ENCODE results near the gene ZNF276.
"Not testable (repeated sequence)": the region's sequence is repeated elsewhere in the genome, so short reads cannot be mapped to it uniquely, and the experiment has no call there.

ZNF276 gene, protein sequence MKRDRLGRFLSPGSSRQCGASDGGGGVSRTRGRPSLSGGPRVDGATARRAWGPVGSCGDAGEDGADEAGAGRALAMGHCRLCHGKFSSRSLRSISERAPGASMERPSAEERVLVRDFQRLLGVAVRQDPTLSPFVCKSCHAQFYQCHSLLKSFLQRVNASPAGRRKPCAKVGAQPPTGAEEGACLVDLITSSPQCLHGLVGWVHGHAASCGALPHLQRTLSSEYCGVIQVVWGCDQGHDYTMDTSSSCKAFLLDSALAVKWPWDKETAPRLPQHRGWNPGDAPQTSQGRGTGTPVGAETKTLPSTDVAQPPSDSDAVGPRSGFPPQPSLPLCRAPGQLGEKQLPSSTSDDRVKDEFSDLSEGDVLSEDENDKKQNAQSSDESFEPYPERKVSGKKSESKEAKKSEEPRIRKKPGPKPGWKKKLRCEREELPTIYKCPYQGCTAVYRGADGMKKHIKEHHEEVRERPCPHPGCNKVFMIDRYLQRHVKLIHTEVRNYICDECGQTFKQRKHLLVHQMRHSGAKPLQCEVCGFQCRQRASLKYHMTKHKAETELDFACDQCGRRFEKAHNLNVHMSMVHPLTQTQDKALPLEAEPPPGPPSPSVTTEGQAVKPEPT

DNA sequence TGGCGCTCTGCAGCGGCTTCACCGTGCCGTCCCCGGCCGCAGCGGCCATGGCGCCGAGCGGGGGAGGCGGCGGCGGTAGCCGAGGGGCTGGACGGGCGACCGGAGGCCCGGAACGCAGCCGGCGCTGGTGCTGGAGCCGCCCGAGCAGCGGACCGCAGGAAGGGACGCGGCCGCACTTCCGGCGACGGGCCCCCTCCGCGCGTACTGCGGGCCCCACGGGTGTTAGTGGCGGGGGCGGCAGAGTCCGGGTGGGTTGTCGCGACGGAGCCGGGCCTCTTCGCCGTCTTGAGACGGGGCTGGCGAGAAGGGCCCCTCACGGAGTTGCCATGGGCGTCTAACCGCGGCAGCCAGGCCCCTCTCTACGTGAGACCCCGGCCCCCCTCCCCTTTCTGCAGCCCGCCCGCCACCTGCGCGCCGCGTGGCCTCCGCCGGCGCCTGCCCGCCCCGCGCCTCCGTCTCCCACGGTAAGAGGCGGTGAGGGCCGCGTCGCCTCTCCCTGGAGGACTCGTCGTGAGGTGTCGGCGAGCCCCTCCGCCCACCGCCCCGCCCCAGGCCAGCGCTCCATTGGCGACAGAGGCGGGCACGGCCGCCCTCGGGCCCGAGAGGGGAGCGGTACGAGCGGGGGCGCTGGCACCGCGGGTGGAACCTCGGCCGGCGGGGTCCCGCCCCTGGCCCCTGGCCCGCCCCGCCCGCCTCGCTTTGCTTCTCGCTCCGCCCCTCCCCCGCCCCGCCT, at the start of gene ZNF276, which contains the start of gene VPS9D1:
Gene ZNF276 (plus strand): TSS at position 725 of the 733 bp plus-strand sequence. CDS start 104 bp downstream, outside the sequence.
Gene VPS9D1 (minus strand): TSS at position 86 of the 733 bp plus-strand sequence. CDS start 37 bp downstream, at position 49.
- H3K27ac Mint-ChIP-seq: peak within 1 kb of the TSS; percentile 98
- no peaks in the 10 kb centered on the region for H3K9me3 Mint-ChIP-seq
- H3K27me3 Mint-ChIP-seq (ENCODE audit: low read depth): no peaks in the 10 kb centered on the region
- H3K36me3 Mint-ChIP-seq (ENCODE audit: low read depth): peaks cover 29% of the 10 kb centered on the region
- peaks cover 23% of the 10 kb centered on the region for H3K4me1 Mint-ChIP-seq (ENCODE audit: low read depth)
- H3K4me3 Mint-ChIP-seq: peak within 1 kb of the TSS; percentile 94
- DNase-seq (ENCODE audit: low spot score): peak; percentile 83

DNA sequence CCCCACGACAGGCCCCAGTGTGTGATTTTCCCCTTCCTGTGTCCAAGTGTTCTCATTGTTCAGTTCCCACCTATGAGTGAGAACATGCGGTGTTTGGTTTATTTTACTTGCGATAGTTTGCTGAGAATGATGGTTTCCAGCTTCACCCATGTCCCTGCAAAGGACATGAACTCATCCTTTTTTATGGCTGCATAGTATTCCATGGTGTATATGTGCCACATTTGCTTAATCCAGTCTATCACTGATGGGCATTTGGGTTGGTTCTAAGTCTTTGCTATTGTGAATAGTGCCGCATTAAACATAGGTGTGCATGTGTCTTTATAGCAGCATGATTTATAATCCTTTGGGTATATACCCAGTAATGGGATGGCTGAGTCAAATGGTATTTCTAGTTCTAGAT, 49.8 kb upstream of the ZNF276 start:
- not testable (repeated sequence) for H3K36me3 Mint-ChIP-seq (ENCODE audit: low read depth); DNase-seq (ENCODE audit: low spot score); H3K4me3 Mint-ChIP-seq; H3K27ac Mint-ChIP-seq; H3K4me1 Mint-ChIP-seq (ENCODE audit: low read depth); H3K27me3 Mint-ChIP-seq (ENCODE audit: low read depth); H3K9me3 Mint-ChIP-seq

DNA sequence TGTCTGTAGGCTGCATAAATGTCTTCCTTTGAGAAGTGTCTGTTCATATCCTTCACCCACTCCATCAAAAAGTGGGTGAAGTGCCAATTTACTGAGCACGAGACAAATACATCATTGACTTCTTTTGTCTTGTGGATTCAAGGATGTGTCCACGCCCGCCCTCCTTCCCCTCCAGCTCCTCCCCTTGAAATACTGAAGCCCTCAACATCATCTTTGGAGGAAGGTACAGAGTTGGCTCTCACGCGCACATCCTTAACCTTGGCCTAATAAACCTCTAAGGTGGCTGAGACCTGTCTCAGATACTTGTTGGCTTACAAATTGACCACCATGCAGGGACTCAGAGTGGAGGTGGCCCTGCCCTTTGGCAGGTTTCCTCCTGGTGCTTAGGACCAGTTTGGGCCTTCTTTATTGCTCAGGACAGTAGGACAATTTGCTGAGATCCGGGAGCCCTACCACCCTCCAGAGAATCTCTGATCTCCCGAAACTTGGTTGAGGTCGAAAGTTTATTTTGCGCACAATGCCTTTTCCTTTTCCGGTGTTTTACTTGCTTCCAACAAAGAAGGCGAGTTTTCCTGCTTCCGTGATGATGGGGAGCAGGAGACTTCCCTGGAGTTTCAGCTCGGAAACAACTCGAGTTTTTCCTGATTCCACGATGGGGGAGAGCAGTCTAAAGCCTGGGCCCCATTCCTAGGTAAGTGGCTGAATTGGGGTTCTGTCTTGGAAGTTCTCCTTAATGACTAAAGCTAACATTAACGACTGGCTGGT, 49.0 kb upstream of the ZNF276 start:
- no peak overlapping the region for H3K4me3 Mint-ChIP-seq
- H3K27ac Mint-ChIP-seq: no peak overlapping the region
- H3K4me1 Mint-ChIP-seq (ENCODE audit: low read depth): peaks cover 2% of the 10 kb centered on the region
- no peak for DNase-seq (ENCODE audit: low spot score)
- H3K9me3 Mint-ChIP-seq: no peaks in the 10 kb centered on the region
- H3K36me3 Mint-ChIP-seq (ENCODE audit: low read depth): peaks cover 4% of the 10 kb centered on the region
- no peaks in the 10 kb centered on the region for H3K27me3 Mint-ChIP-seq (ENCODE audit: low read depth)

DNA sequence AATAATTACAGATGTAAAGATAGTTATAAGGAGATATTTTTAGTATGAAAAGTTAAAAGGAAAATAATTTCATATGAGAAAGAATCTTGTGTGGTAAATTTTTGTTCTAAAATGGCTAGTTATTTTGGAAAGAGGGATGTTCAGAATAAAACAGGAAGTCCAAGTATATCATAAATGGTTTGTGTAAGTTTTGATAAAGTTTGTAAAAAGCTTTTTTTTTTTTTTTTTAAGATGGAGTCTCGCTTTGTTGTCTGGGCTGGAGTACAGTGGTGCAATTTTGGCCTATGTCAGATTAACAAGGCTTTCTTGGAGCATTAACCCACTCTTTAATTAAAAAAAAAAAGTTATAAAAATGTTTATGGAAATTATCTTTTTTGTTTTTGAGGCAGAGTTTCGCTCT, 43.1 kb upstream of the ZNF276 start:
- H3K27me3 Mint-ChIP-seq (ENCODE audit: low read depth): no peaks in the 10 kb centered on the region
- DNase-seq (ENCODE audit: low spot score): no peak
- no peaks in the 10 kb centered on the region for H3K9me3 Mint-ChIP-seq
- peaks cover 5% of the 10 kb centered on the region for H3K36me3 Mint-ChIP-seq (ENCODE audit: low read depth)
- no peak overlapping the region for H3K4me3 Mint-ChIP-seq
- H3K27ac Mint-ChIP-seq: no peak overlapping the region
- H3K4me1 Mint-ChIP-seq (ENCODE audit: low read depth): no peaks in the 10 kb centered on the region

DNA sequence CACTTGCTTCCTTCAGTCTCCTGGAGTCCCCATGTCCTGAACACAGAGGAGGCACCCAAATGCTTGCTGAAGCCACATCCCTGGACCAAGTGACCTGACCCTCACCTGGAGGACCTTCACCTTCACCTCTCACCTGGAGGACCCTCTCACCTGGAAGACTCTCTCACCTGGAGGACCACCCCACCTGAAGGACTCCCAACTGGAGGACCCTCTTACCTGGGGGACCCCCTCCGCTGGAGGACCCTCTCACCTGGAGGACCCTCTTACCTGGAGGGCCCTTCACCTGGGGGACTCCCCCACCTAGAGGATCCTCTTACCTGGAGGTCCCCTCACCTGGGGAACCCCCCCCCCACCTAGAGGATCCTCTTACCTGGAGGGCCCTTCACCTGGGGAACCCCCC, 35.4 kb upstream of the ZNF276 start:
- peaks cover 29% of the 10 kb centered on the region for H3K36me3 Mint-ChIP-seq (ENCODE audit: low read depth)
- no peak overlapping the region for H3K27ac Mint-ChIP-seq
- peaks cover 9% of the 10 kb centered on the region for H3K4me1 Mint-ChIP-seq (ENCODE audit: low read depth)

DNA sequence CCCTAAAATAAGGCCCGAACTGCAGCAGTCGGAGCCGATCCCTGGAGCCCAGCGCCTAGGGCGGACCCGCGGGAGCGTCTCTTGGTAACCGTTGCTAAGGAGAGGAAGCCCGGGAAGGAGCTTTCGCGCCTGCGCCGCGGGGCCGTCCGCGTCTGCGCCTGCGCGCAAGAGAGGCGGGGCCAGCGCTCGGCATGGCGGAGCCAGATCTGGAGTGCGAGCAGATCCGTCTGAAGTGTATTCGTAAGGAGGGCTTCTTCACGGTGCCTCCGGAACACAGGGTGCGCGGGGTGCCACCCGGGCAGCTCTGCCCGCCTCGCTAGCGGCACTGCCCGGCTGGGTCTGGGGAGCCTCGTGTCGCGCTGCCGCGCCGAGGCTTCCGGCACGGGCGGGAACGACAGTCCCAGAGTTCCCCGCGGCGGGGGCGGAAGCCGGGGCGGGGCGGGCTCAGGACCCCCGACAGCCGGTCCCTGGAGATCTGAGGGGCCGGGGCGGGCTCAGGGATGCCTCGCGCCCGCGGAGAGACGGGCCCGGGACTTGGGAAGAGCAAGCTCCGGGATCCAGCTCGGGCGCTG, 34.7 kb upstream of the ZNF276 start, which contains the start of gene CDK10:
Gene CDK10 (plus strand): TSS at position 170 of the 572 bp plus-strand sequence. CDS start 22 bp downstream, at position 192.
- Mint-ChIP-seq H3K36me3 (ENCODE audit: low read depth) (peaks cover 31% of the 10 kb centered on the region), H3K27me3 (ENCODE audit: low read depth) (no peaks in the 10 kb centered on the region), H3K4me1 (ENCODE audit: low read depth) (peaks cover 9% of the 10 kb centered on the region), H3K9me3 (no peaks in the 10 kb centered on the region), H3K4me3 (peak within 1 kb of the TSS; percentile 95), H3K27ac (peak within 1 kb of the TSS; percentile 92)
- peak; percentile 93 for DNase-seq (ENCODE audit: low spot score)

More for the DNA sequence above, 35.4 kb upstream of the ZNF276 start:
- Mint-ChIP-seq H3K9me3 (no peaks in the 10 kb centered on the region), H3K27me3 (ENCODE audit: low read depth) (no peaks in the 10 kb centered on the region), H3K4me3 (peak overlapping the region; percentile 44)
- no peak for DNase-seq (ENCODE audit: low spot score)

DNA sequence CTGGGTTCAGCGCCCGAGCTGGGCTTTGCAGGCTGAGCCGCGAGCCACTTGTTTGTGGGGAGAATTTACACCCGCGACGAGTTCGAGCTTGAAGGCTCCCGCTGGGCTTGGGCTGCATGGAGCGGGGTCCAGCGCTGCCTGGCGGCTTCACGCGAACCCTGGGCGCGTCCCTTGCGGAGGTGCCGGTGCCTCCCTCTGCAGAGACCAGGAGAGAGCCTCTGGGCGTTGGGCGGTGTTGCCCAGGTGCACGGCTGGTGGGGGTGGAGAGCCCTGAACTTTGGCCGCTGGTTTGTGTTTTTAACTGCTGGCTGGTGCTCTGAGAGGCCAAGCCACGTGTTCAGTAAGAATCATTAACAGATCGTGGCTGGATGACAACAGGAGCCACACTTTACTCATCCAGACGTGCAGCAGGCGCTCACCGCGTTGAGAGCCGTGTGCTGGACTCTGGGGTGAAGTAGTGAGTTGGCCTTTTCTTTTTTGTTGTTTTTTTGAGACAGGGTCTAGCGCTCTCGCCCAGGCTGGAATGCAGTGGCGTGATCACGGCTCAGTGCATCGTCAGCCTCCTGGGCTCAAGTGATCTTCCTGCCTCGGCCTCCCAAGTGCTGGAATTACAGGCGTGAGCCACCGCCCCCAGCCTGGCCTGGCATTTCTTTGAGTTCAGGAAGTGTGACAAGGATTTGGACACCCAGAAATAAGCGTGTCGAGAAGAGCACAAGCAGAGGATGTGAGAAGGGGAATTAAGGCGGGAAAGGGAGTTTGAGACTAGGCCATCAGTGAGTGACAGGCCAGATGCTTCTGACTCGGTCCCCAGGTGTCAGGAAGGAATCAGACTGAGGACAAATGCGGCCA, 34.0 kb upstream of the ZNF276 start:
- Mint-ChIP-seq H3K36me3 (ENCODE audit: low read depth) (peaks cover 31% of the 10 kb centered on the region), H3K4me1 (ENCODE audit: low read depth) (peaks cover 9% of the 10 kb centered on the region), H3K4me3 (peak overlapping the region; percentile 88), H3K27me3 (ENCODE audit: low read depth) (no peaks in the 10 kb centered on the region), H3K27ac (peak overlapping the region; percentile 72), H3K9me3 (no peaks in the 10 kb centered on the region)
- DNase-seq (ENCODE audit: low spot score): no peak

DNA sequence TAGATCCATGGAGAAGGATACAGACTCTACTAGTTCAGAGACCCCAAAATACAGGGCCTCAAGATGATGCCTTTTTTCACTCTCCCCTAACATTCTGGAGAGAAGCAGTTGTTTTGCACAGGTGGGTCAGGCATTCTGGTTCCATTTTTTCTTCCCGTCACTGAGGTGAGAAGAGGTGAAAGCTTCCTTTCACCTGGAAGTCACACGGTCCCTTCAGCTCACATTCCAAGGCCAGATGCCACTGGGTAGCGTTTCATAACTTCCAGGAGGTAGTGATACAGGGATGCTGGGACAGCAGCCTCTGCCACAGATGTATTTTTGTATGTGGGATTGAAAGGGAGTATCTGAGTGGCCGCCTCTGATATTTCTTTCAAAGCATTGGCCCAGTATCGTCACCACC, 32.9 kb upstream of the ZNF276 start:
- Mint-ChIP-seq H3K27ac (no peak overlapping the region), H3K27me3 (ENCODE audit: low read depth) (no peaks in the 10 kb centered on the region), H3K4me1 (ENCODE audit: low read depth) (peaks cover 9% of the 10 kb centered on the region), H3K36me3 (ENCODE audit: low read depth) (peaks cover 34% of the 10 kb centered on the region), H3K9me3 (no peaks in the 10 kb centered on the region), H3K4me3 (peak overlapping the region; percentile 29)
- no peak for DNase-seq (ENCODE audit: low spot score)

DNA sequence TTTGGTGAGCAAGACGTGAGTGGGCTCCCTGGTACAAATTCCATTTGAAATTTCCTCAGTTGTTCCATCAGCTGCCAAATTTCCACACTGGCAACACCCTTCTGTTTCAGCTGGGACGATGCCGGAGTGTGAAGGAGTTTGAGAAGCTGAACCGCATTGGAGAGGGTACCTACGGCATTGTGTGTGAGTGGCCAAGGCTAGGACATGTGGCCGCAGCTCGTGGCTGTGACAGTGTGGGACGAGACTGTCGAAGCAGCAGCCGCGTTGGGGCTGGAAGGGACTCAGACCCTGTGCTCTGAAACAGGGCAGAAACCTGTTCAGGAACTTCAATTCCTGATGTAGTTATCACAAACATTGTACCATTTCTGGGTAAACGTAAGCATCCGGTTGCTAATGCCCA, 32.2 kb upstream of the ZNF276 start:
- Mint-ChIP-seq H3K4me1 (ENCODE audit: low read depth) (peaks cover 9% of the 10 kb centered on the region), H3K4me3 (no peak overlapping the region), H3K36me3 (ENCODE audit: low read depth) (peaks cover 37% of the 10 kb centered on the region)

DNA sequence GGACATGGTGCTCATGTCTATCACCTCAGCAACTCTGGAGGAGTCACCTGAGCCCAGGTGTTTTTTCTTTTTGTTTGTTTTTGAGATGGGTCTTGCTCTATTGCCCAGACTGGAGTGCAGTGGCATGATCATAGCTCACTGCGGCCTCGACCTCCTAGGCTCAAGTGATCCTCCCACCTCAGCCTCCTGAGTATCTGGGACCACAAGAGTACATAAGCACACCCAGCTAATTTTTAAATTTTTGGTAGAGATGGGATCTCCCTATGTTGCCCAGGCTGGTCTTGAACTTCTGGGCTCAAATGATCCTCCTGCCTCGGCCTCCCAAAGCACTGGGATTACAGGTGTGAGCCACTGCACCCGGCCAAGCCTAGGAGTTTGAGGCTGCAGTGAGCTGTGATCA, 31.7 kb upstream of the ZNF276 start:
- peaks cover 35% of the 10 kb centered on the region for H3K36me3 Mint-ChIP-seq (ENCODE audit: low read depth)
- H3K9me3 Mint-ChIP-seq; H3K27ac Mint-ChIP-seq; H3K4me3 Mint-ChIP-seq; H3K27me3 Mint-ChIP-seq (ENCODE audit: low read depth); DNase-seq (ENCODE audit: low spot score); H3K4me1 Mint-ChIP-seq (ENCODE audit: low read depth): not testable (repeated sequence)

More for the DNA sequence above, 32.2 kb upstream of the ZNF276 start:
- Mint-ChIP-seq H3K27ac (no peak overlapping the region), H3K9me3 (no peaks in the 10 kb centered on the region), H3K27me3 (ENCODE audit: low read depth) (no peaks in the 10 kb centered on the region)
- DNase-seq (ENCODE audit: low spot score): no peak

DNA sequence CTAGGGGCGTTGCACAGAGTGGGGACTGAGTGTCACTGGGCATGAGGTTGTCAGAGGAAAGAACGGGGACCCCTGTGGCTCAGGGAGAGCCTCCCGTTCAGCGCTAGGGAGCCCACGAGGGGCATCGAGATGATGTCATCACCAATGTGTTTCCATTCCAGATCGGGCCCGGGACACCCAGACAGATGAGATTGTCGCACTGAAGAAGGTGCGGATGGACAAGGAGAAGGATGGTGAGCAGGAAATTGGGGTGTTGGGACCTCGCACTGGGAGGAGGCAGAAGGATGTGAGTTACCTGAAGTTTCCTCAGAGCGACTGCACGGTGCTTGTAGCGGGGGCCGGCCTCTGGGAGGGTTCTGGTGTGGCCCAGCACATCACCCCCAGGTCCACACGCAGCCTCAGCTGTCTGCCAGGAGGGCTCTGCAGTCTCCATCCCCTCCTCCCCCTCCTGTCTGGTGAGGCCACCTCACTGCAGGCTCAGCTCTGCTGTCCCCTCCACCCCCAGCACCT, 30.9 kb upstream of the ZNF276 start:
- H3K4me3 Mint-ChIP-seq: no peak overlapping the region
- no peak overlapping the region for H3K27ac Mint-ChIP-seq
- peaks cover 33% of the 10 kb centered on the region for H3K36me3 Mint-ChIP-seq (ENCODE audit: low read depth)
- DNase-seq (ENCODE audit: low spot score): no peak
- peaks cover 9% of the 10 kb centered on the region for H3K4me1 Mint-ChIP-seq (ENCODE audit: low read depth)
- H3K9me3 Mint-ChIP-seq: no peaks in the 10 kb centered on the region
- H3K27me3 Mint-ChIP-seq (ENCODE audit: low read depth): no peaks in the 10 kb centered on the region

DNA sequence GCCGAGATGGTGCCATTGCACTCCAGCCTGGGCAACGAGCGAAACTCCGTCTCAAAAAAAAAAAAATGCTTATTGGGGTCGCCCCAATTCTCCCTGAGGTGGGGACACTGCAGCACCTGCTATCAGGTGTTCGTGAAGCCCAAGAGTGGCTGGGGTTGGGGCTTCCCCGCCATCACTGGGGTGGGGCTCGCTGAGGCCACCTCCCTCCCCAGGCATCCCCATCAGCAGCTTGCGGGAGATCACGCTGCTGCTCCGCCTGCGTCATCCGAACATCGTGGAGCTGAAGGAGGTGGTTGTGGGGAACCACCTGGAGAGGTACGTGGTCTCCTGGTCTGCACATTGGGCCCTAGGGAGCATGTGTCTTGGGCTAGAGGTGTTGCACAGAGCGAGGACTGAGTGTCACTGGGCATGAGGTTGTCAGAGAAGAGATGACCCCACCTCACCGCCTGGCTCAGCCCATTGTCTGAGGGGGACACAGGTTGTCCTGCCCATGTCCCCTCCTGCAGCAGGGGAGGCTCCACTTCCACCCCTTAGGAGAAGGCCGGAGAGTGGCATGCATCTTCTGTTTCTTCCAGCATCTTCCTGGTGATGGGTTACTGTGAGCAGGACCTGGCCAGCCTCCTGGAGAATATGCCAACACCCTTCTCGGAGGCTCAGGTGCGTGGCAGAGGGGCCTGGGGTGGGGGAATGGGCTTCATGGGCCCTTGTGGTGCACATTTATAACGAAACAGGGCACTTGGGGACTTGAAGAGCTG, 29.9 kb upstream of the ZNF276 start:
- Mint-ChIP-seq H3K9me3 (no peaks in the 10 kb centered on the region), H3K27me3 (ENCODE audit: low read depth) (no peaks in the 10 kb centered on the region), H3K36me3 (ENCODE audit: low read depth) (peaks cover 27% of the 10 kb centered on the region), H3K4me3 (no peak overlapping the region), H3K4me1 (ENCODE audit: low read depth) (peaks cover 8% of the 10 kb centered on the region), H3K27ac (no peak overlapping the region)
- no peak for DNase-seq (ENCODE audit: low spot score)

Measured in T-helper 2 cell treated with Interferon-gamma antibody and Interleukin-4, amounts not matched to agents 5 μg/mL and 100 μg/mL, for 36 hours (primary cell).